IPS-11a (cell line): ENCODE results near the gene FOXR1.
A peak's percentile ranks its signal among the peaks of the same experiment; 100 is the strongest.

Experiments
- H3K4me3 ChIP-seq: one replicate; pipeline ENCODE4 v1.5.1; 2013; ENCODE audit warnings: low read depth, low read length, control low read depth

The FOXR1 gene

DNA sequence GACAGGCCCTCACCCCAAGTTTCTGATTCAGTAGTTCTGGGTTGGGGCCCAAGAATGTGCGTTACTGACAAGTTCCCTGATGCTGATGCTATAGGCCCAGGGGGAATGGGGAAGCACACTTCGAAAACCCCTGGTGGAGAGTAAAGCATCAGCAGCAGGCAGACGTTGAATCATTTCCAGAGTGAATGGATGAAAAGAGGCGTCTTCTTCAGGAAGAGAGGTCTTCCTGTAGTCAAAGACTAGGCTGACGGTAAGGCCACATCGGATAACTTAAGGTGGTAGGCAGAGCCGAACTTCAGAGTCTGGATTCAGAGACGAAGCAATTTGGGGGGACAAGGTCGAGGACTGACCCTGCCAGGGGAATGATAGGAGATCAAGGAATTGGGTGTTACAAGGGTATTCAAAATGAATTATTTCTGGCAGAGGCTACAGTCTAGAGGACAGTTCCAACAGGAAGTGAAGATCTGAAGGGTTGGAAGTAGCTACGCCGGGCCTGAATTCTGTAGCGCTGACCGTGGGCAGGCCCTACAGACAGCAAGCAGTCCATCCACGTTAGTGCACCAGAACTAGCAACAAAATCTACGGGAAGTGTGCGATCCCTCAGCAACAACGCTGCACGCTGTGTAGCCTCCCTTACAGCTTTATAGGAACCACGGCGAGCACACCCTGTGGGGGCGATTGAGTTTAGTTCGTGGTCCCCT lies 25.5 kb downstream of the FOXR1 start:
- H3K4me3 ChIP-seq, result peak overlapping the region; percentile 65

DNA sequence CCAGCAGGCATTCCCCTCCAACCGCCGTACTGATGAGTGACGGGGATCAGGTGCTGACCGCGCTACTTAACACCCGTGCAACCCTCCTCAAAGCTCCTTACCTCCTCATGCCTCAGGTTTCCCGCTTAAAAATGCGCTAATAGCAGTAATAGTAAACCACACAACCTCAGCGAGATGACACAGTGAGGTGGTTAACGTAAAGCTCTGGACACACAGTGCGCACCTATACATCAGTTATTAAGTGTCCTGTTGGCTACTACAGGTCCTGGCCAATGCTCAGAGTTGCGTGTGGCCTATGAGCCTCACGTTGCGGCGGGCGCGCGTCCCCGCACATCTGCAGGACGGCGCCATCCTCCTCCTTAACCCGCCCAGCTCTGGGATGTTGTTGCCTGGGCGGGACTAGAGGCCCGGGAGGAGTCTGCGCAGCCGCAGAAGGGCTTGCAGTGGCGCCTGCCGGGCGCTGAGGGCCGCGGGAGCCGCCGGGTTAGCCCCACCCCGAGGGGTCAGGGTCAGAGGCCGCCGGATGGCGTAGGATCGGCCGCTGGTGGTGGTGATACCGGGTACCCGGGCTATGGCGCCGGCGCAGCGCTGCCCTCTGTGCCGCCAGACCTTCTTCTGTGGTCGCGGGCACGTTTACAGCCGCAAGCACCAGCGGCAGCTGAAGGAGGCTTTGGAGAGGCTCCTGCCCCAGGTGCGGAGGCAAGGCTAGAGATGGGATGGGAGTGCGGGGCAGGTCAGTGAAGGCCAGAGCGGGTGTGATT lies 26.2 kb downstream of the FOXR1 start, which contains the start of gene CENATAC:
Gene CENATAC (plus strand): TSS at position 512 of the 761 bp plus-strand sequence. CDS start 60 bp downstream, at position 572.
- H3K4me3 ChIP-seq, result peak within 1 kb of the TSS; percentile 65

- peak overlapping the region; percentile 65 for H3K4me3 ChIP-seq
Measured at GRCh38 chr11:118998388-118998717, 26.8 kb downstream of the FOXR1 start.

DNA sequence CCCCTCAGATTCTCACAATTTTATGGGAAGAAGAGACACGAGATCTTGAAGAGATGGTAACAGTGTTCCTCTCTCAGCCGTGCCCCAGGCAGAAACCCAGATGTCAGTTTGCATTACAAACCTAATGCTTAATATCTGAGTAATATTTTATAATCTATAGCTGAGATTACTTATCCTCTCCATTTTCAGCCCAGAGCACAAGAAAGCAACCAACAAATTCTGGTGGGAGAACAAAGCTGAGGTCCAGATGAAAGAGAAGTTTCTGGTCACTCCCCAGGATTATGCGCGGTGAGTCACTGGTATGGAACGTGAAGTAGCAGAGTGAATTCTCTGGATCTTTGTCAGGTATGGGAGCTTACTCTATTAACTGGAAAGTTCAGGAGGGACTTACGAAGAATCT lies 27.3 kb downstream of the FOXR1 start:
- H3K4me3 ChIP-seq, result peak overlapping the region; percentile 65

- no peak overlapping the region for H3K4me3 ChIP-seq
Measured at GRCh38 chr11:119000906-119001305, 29.3 kb downstream of the FOXR1 start.

DNA sequence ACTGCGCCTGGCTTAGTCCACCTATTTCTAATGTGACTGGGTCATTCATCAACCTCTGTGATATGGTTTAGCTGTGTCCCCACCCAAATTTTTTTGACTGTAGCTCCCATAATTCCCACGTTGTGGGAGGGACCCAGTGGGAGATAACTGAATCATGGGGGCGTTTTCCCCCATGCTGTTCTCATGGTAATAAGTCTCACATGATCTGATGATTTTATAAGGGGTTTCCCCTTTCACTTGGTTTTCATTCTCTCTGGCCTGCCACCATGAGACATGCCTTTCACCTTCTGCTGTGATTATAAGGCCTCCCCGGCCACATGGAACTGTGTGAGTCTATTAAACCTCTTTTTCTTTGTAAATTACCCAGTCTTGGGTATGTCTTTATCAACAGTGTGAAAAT lies 35.1 kb downstream of the FOXR1 start:
- H3K4me3 ChIP-seq, result no peak overlapping the region

- no peak overlapping the region for H3K4me3 ChIP-seq
Measured at GRCh38 chr11:119011476-119012053, 40.0 kb downstream of the FOXR1 start.

GRCh38 chr11:119012629-119013170 lies 41.1 kb downstream of the FOXR1 start:
- H3K4me3 ChIP-seq, result no peak overlapping the region

DNA sequence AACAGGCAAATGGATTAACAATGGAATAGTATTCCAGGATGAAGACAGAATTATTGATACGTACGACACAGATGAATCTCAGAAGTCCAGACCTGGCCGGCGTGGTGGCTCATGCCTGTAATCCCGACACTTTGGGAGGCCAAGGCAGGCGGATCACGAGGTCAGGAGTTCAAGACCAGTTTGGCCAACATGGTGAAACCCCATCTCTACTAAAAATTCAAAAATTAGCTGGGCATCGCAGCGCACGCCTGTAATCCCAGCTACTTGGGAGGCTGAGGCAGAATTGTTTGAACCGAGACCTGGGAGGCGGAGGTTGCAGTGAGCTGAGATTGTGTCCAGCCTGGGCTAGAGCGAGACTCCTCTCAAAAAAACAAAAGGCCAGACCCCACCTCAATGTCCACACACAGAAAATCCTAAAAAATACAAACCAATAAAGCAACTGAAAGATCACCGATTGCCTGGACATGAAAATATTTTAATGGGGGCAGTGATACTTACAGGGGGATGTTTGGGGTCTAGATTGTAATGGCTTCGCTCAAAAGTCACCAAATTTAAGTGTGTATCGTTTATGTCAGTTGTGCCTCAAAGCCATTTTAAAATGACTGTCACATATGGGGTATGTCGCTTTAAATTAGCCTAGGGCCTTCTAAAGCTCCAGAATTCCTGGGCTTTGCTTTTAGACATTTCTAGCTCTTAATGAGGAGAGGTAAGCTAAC lies 42.8 kb downstream of the FOXR1 start:
- H3K4me3 ChIP-seq, result no peak overlapping the region

DNA sequence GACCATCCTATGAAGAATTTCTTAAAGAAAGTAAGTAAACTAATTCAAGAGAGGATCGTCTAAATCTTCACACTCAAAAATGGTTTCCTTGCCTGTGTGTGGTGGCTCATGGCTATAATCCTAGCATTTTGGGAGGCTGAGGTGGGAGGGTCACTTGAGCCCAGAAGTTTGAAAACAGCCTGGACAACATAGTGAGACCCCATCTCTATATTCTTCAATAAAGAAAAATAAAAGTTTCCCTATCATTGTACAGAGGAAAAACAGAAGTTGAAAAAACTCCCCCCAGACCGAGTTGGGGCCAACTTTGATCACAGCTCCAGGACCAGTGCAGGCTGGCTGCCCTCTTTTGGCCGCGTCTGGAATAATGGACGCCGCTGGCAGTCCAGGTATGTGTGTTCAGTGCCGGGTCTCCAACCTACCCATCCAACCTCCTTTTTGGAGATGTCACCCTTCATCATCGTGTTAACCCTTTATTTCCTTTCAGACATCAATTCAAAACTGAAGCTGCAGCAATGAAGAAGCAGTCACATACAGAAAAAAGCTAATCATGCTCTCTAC lies 43.6 kb downstream of the FOXR1 start:
- no peak overlapping the region for H3K4me3 ChIP-seq

DNA sequence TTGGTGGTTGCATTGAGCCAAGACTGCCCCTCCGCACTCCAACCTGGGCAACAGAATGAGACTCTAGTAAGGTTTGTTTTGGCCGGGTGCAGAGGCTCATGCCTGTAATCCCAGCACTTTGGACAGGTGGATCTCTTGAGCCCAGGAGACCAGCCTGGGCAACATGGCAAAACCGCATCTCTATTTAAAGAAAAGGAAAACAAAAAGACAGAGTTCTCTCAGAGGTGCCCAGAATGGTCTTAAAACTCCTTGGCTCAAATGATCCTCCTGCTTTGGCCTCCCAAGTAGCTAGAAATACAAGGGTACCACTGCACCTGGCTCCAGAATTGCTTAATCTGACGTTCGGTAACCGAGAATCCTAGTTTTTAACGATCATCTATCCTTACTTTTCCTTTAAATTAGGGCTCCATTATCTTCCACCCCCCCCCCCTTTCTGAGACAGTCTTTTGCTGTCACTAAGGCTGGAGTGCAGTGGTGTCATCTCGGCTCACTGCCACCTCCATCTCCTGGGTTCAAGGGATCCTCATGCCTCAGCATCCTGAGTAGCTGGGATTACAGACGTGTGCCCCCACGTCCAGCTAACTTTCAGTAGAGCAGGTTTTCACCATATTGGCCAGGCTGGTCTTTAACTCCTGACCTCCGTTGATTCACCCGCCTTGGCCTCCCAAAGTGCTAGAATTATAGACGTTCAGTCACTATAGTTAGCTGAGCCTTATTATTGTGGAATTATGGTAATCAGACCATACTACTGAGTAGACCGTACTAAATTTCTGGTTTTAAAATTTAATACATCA lies 44.9 kb downstream of the FOXR1 start:
- H3K4me3 ChIP-seq, result peak overlapping the region; percentile 100

DNA sequence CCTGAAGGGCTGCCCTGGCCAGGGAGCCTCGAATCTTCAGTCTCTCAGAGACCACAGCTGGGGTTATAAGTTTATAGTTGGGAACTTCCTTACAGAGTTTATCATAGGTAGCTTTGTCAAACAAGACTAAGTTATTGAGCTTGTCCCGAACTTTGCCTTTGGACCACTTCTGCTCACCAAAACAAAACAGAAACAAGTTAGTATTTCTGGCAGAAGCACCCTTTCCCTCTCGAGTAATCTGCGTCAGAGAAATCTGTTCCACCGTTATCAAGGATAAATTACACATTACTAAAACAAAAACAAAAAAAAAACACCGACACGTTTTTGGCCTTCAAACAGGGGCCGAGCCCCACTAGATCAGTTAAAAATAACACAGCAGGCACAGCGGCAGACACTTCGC lies 45.8 kb downstream of the FOXR1 start:
- peak overlapping the region; percentile 100 for H3K4me3 ChIP-seq

- H3K4me3 ChIP-seq, result peak within 1 kb of the TSS; percentile 100
Measured at GRCh38 chr11:119018074-119018938, 46.7 kb downstream of the FOXR1 start, which contains the start of the genes RPS25 and TRAPPC4. TSS of gene RPS25 (minus strand) at chr11:119018343. CDS start at chr11:119018284, 59 bp downstream. TSS of gene TRAPPC4 (plus strand) at chr11:119018766. CDS start at chr11:119018796, 30 bp downstream.

DNA sequence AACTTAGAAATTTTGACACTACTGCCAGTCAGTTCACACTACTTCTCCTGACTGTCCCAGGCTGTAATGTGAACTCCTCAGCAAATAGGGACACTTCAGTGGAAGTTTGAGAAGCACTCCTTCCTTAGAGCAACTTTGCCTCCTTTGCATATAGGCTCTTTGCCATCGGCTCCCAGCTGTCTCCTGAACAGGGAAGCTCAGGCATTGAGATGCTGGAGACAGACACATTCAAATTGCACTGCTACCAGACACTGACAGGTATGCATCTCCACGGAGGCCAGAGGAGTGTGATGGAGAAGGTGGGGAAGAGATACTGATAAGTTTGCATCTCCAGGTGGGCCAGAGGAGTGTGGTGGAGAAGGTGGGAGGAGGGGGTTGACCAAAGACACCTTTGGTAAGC lies 48.4 kb downstream of the FOXR1 start:
- no peak overlapping the region for H3K4me3 ChIP-seq

DNA sequence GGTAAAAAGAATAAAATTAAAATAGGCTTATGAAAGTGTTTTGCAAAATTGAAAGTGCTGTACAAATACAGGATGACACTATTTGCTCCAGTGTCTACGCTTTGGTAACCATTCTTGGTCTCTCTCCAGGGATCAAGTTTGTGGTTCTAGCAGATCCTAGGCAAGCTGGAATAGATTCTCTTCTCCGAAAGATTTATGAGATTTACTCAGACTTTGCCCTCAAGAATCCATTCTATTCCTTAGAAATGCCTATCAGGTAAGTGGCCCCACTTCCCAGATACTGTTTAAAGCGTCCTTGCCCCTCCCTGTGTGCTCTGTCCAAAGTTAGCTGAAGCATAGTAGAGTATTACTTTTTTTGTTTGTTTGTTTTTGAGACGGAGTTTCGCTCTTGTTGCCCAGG lies 50.1 kb downstream of the FOXR1 start:
- no peak overlapping the region for H3K4me3 ChIP-seq

DNA sequence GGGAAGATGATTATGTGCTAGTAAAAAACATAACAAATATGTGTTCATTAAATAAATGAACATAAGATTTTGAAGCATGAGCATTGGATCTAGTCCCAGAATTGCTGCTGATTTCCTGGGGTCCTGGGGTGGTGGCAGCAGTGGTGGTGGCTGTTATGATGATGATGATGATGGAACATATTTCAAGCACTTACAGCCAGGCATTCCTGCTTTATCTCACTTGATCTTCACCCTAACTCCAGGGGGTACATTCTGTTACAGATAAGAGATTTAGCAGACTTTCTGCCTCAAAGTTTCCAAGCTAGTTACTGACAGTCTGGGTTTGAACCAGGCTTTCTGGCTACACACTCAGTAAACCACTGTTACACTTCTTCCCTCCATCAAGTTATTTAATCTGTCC lies 52.2 kb downstream of the FOXR1 start:
- H3K4me3 ChIP-seq, result no peak overlapping the region

- H3K4me3 ChIP-seq, result no peak overlapping the region
Measured at GRCh38 chr11:119024430-119025098, 53.0 kb downstream of the FOXR1 start.

GRCh38 chr11:119025099-119025473 lies 53.5 kb downstream of the FOXR1 start:
- H3K4me3 ChIP-seq, result no peak overlapping the region
